Neuronal stem cell (in vitro differentiated cells): ENCODE data around the gene RADIL.

Experiments used
- DNase-seq: peaks from one replicate; pipeline ENCODE4 v3.0.0-alpha.2; 2013; ENCODE audit warnings: low spot score
- H2AFZ ChIP-seq: one replicate; pipeline ENCODE4 v1.6.1; 2013; ENCODE audit warnings: mild to moderate bottlenecking, low read length, inconsistent platforms
- H2AK5ac ChIP-seq: 2 replicates; pipeline ENCODE4 v1.6.1; 2013; ENCODE audit warnings: low read depth, mild to moderate bottlenecking, inconsistent platforms, low read length, moderate library complexity, mixed read lengths
- H2BK120ac ChIP-seq: 2 replicates; pipeline ENCODE4 v1.6.1; 2013; ENCODE audit warnings: low read depth, mild to moderate bottlenecking, inconsistent platforms, low read length, moderate library complexity, mixed read lengths
- H2BK12ac ChIP-seq: one replicate; pipeline ENCODE4 v1.6.1; 2013; ENCODE audit warnings: low read length, inconsistent platforms
- H2BK15ac ChIP-seq: 2 replicates; pipeline ENCODE4 v1.6.1; 2013; ENCODE audit warnings: mild to moderate bottlenecking, low read length, inconsistent platforms, mixed read lengths
- H2BK5ac ChIP-seq: one replicate; pipeline ENCODE4 v1.6.1; 2013; ENCODE audit warnings: inconsistent platforms, mild to moderate bottlenecking, low read length, moderate library complexity
- H3K14ac ChIP-seq: one replicate; pipeline ENCODE4 v1.6.1; 2013; ENCODE audit warnings: low read length, inconsistent platforms
- H3K18ac ChIP-seq: 2 replicates; pipeline ENCODE4 v1.6.1; 2013; ENCODE audit warnings: low read length, inconsistent platforms
- H3K23ac ChIP-seq: 2 replicates; pipeline ENCODE4 v1.6.1; 2013; ENCODE audit warnings: low read depth, mild to moderate bottlenecking, mixed read lengths, low read length, inconsistent platforms; ENCODE audit not compliant: poor library complexity
- H3K27ac ChIP-seq: replicated peaks from 3 replicates; pipeline ENCODE4 v1.5.1; 2013; ENCODE audit warnings: low read length, inconsistent platforms
- H3K27me3 ChIP-seq, 3 experiments: 2 replicates each; pipeline ENCODE4 v1.6.1; 2013; ENCODE audit warnings: low read length in 3 of 3, mild to moderate bottlenecking in 2 of 3, inconsistent platforms in 1 of 3, low read depth in 1 of 3, mixed read lengths in 1 of 3, moderate library complexity in 1 of 3; ENCODE audit not compliant: control insufficient read depth in 3 of 3, insufficient read depth in 3 of 3
- H3K36me3 ChIP-seq, 2 donors: replicated peaks in 1 of 2; 2 replicates each; pipeline ENCODE4 v1.6.1; 2013; ENCODE audit warnings: low read length in 2 of 2; ENCODE audit not compliant: control insufficient read depth in 2 of 2, insufficient read depth in 2 of 2
- H3K4ac ChIP-seq: 2 replicates; pipeline ENCODE4 v1.6.1; 2013; ENCODE audit warnings: inconsistent platforms, mild to moderate bottlenecking, low read length, moderate library complexity
- H3K4me1 ChIP-seq, 2 donors: 1 replicate in 1 of 2; 2 replicates in 1 of 2; pipeline ENCODE4 v1.6.1; 2013; ENCODE audit warnings: low read length in 2 of 2, low read depth in 1 of 2; ENCODE audit not compliant: control insufficient read depth in 2 of 2, insufficient read depth in 1 of 2
- H3K4me2 ChIP-seq: one replicate; pipeline ENCODE4 v1.6.1; 2013; ENCODE audit warnings: mild to moderate bottlenecking, low read length, inconsistent platforms; ENCODE audit not compliant: insufficient read depth, poor library complexity, severe bottlenecking
- H3K4me3 ChIP-seq, 2 donors: 2 replicates each; pipeline ENCODE4 v1.5.1; 2013; ENCODE audit warnings: low read length in 2 of 2, mild to moderate bottlenecking in 2 of 2, inconsistent platforms in 1 of 2, moderate library complexity in 1 of 2
- H3K79me1 ChIP-seq: one replicate; pipeline ENCODE4 v1.6.1; 2013; ENCODE audit warnings: low read depth, mild to moderate bottlenecking, inconsistent platforms, low read length, moderate library complexity
- H3K9ac ChIP-seq: one replicate; pipeline ENCODE4 v1.6.1; 2013; ENCODE audit warnings: mild to moderate bottlenecking, low read depth, low read length, inconsistent platforms; ENCODE audit not compliant: poor library complexity
- H3K9me3 ChIP-seq, 2 donors: replicated peaks in 1 of 2; 2 replicates each; pipeline versions ENCODE3 to v1.6.1; 2013; ENCODE audit warnings: low read length in 2 of 2, mild to moderate bottlenecking in 2 of 2, inconsistent platforms in 1 of 2, low read depth in 1 of 2, mixed read lengths in 1 of 2, moderate library complexity in 1 of 2; ENCODE audit not compliant: control insufficient read depth in 2 of 2, insufficient read depth in 1 of 2
- H4K8ac ChIP-seq: one replicate; pipeline ENCODE4 v1.6.1; 2013; ENCODE audit warnings: low read depth, mild to moderate bottlenecking, inconsistent platforms, low read length, moderate library complexity
- H4K91ac ChIP-seq: one replicate; pipeline ENCODE4 v1.6.1; 2013; ENCODE audit warnings: low read length, low read depth, mild to moderate bottlenecking, inconsistent platforms; ENCODE audit not compliant: poor library complexity
- WGBS, 2 donors: extraction: QIAGEN DNeasy Blood & Tissue Kit; methylation state at CpG; one replicate each; pipeline ENCODE4 v1.1.7; 2013; ENCODE audit warnings: missing lambda C conversion rate in 2 of 2, mixed read lengths in 1 of 2; ENCODE audit not compliant: insufficient read length in 2 of 2, insufficient replicate concordance in 1 of 2; ENCODE audit errors: extremely low coverage in 2 of 2; 5-methylcytosine and 5-hydroxymethylcytosine counted together

The RADIL gene

GRCh38 chr7:4816419-4817080, 67.0 kb downstream of the RADIL start:
- no peak overlapping the region for H4K8ac ChIP-seq
- WGBS, 2 donors: no CpG with 5 or more reads among the region's 26 CpGs
- no peak overlapping the region for H3K27ac ChIP-seq
- H3K4me1 ChIP-seq: no peaks in the 10 kb centered on the region
- H2BK12ac ChIP-seq: no peak overlapping the region
- no peak overlapping the region for H2BK15ac ChIP-seq
- no peak overlapping the region for H3K4me3 ChIP-seq
- no peak overlapping the region for H3K9ac ChIP-seq
- no peaks in the 10 kb centered on the region for H3K79me1 ChIP-seq
- peak overlapping the region; percentile 71 for H3K14ac ChIP-seq
- peak overlapping the region; percentile 87 for H2BK5ac ChIP-seq
- H3K4me2 ChIP-seq: no peak overlapping the region
- DNase-seq: no peak
- no peaks in the 10 kb centered on the region for H3K9me3 ChIP-seq
- peak overlapping the region; percentile 54 for H2BK120ac ChIP-seq
- H2AK5ac ChIP-seq: peak overlapping the region; percentile 92
- H3K27me3 ChIP-seq: no peaks in the 10 kb centered on the region
- peak overlapping the region; percentile 89 for H4K91ac ChIP-seq
- peak overlapping the region; percentile 80 for H3K18ac ChIP-seq
- no peak overlapping the region for H2AFZ ChIP-seq
- peaks cover 0 to 4% of the 10 kb centered on the region in 2 donors for H3K36me3 ChIP-seq
- peak overlapping the region; percentile 37 for H3K4ac ChIP-seq
- peak overlapping the region; percentile 65 for H3K23ac ChIP-seq

GRCh38 chr7:4815609-4816418, 67.7 kb downstream of the RADIL start:
- peak overlapping the region; percentile 76 for H3K18ac ChIP-seq
- H3K4me3 ChIP-seq: no peak overlapping the region
- H3K9me3 ChIP-seq: no peaks in the 10 kb centered on the region

GRCh38 chr7:4815121-4815520, 68.4 kb downstream of the RADIL start:
- DNase-seq: no peak
- Histone ChIP-seq H3K23ac (no peak overlapping the region), H3K27me3 (no peaks in the 10 kb centered on the region), H3K27ac (no peak overlapping the region), H2AFZ (no peak overlapping the region), H3K79me1 (no peaks in the 10 kb centered on the region), H3K4me1 (no peaks in the 10 kb centered on the region), H3K9ac (peak overlapping the region; percentile 60), H3K4ac (no peak overlapping the region), H3K36me3 (peaks cover 0 to 4% of the 10 kb centered on the region in 2 donors), H2BK120ac (no peak overlapping the region), H4K91ac (no peak overlapping the region), H2BK12ac (no peak overlapping the region), H2BK15ac (peak overlapping the region; percentile 58), H3K14ac (peak overlapping the region; percentile 3), H3K9me3 (no peaks in the 10 kb centered on the region), H3K18ac (peak overlapping the region; percentile 76), H2AK5ac (no peak overlapping the region), H4K8ac (no peak overlapping the region), H2BK5ac (peak overlapping the region; percentile 53), H3K4me3 (no peak overlapping the region), H3K4me2 (no peak overlapping the region)
- WGBS, 2 donors: no CpG with 5 or more reads among the region's 14 CpGs

More at GRCh38 chr7:4815609-4816418, 67.7 kb downstream of the RADIL start:
- Histone ChIP-seq H3K9ac (peak overlapping the region; percentile 60), H3K36me3 (peaks cover 0 to 4% of the 10 kb centered on the region in 2 donors), H3K79me1 (no peaks in the 10 kb centered on the region), H4K8ac (no peak overlapping the region), H2BK12ac (no peak overlapping the region), H3K4me1 (no peaks in the 10 kb centered on the region), H3K23ac (peak overlapping the region; percentile 65), H3K4ac (peak overlapping the region; percentile 37), H3K27me3 (no peaks in the 10 kb centered on the region), H2AK5ac (peak overlapping the region; percentile 92), H2AFZ (no peak overlapping the region), H3K4me2 (no peak overlapping the region), H2BK120ac (peak overlapping the region; percentile 54), H4K91ac (peak overlapping the region; percentile 89), H2BK15ac (peak overlapping the region; percentile 58), H3K14ac (peak overlapping the region; percentile 71), H2BK5ac (peak overlapping the region; percentile 53), H3K27ac (no peak overlapping the region)
- no peak for DNase-seq
- no CpG with 5 or more reads among the region's 38 CpGs for WGBS, 2 donors

GRCh38 chr7:4814433-4814832, 69.1 kb downstream of the RADIL start:
- DNase-seq: no peak
- no peak overlapping the region for H3K27ac ChIP-seq
- WGBS, 2 donors: no CpG with 5 or more reads among the region's 14 CpGs

More at GRCh38 chr7:4814433-4814832, 69.1 kb downstream of the RADIL start:
- H3K36me3 ChIP-seq: peaks cover 0 to 4% of the 10 kb centered on the region in 2 donors
- H3K27me3 ChIP-seq: no peaks in the 10 kb centered on the region
- no peak overlapping the region for H3K14ac ChIP-seq
- H3K9me3 ChIP-seq: no peaks in the 10 kb centered on the region
- H4K8ac ChIP-seq: no peak overlapping the region
- H3K4me3 ChIP-seq: no peak overlapping the region
- no peak overlapping the region for H2BK5ac ChIP-seq
- peak overlapping the region; percentile 60 for H3K23ac ChIP-seq
- H2AK5ac ChIP-seq: no peak overlapping the region
- H4K91ac ChIP-seq: no peak overlapping the region
- no peak overlapping the region for H2BK120ac ChIP-seq
- H3K18ac ChIP-seq: no peak overlapping the region
- H3K4ac ChIP-seq: no peak overlapping the region
- no peaks in the 10 kb centered on the region for H3K4me1 ChIP-seq
- no peaks in the 10 kb centered on the region for H3K79me1 ChIP-seq
- no peak overlapping the region for H2BK12ac ChIP-seq
- H3K9ac ChIP-seq: no peak overlapping the region
- no peak overlapping the region for H2BK15ac ChIP-seq
- no peak overlapping the region for H2AFZ ChIP-seq
- no peak overlapping the region for H3K4me2 ChIP-seq
